ENCODE measurements around the gene KDR. TPM values are rescaled to one million over a fixed set of nuclear protein-coding genes. Genes with fewer than 3 reads are reported as not detected.

KDR gene
- total and polyA plus RNA-seq, 11 donors = 7.7 to 51.0 (median 32.0) TPM

GRCh38 chr4:55098456-55099204 is 26.8 kb downstream of the KDR start:
- no peak overlapping the region for H3K4me3 ChIP-seq
- no peaks in the 10 kb centered on the region for H3K9me3 ChIP-seq
- no peak for ATAC-seq
- DNase-seq = no peak
- intact Hi-C loops (cut with DNase I) = loop anchor here in 1 of 10 donors (10.0 kb wide), 1 partner anchor 94 kb away; no protein-coding TSS in a partner anchor
- TF ChIP-seq CTCF (IDR thresholded peaks at IDR 0.05) (no peak), POLR2A (IDR thresholded peaks at IDR 0.05) (no peak)
- no peaks in the 10 kb centered on the region for H3K27me3 ChIP-seq
- H3K27ac ChIP-seq = no peak overlapping the region
- H3K36me3 ChIP-seq = peaks cover 0 to 87% (median 10%) of the 10 kb centered on the region in 9 donors
- 90 to 91% (median 91%) methylated on average over 10 of the region's 10 CpGs for WGBS, 4 donors
- H3K4me1 ChIP-seq = peaks cover 0 to 7% (median 0%) of the 10 kb centered on the region in 12 donors

DNA sequence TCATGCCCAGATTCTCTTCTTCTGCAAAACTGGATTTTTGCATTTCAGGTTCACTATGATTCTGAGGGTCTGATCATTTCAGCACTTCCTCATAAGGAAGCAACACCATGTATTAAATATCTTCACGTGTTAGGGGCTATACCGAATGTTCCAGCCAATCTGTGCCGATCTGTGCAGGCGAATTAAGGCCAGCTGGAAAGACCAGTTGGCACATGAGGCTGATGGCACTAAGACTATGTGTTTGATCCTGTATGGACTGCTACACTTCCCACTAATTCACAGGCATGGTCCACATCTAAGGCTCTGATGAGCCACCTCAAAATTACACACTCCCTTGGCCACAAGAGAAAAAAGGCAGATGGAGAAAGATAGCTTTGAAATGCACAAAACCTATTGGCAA is 28.8 kb downstream of the KDR start:
- no peak for TF ChIP-seq CTCF (IDR thresholded peaks at IDR 0.05)
- TF ChIP-seq POLR2A (IDR thresholded peaks at IDR 0.05) = no peak
- Histone ChIP-seq H3K27me3 (no peaks in the 10 kb centered on the region), H3K9me3 (no peaks in the 10 kb centered on the region), H3K36me3 (peaks cover 0 to 83% (median 9%) of the 10 kb centered on the region in 9 donors), H3K4me1 (peaks cover 0 to 23% (median 10%) of the 10 kb centered on the region in 12 donors), H3K4me3 (no peak overlapping the region), H3K27ac (no peak overlapping the region)
- intact Hi-C loops (cut with DNase I) = loop anchor here in 1 of 10 donors (10.0 kb wide), 1 partner anchor 92 kb away; no protein-coding TSS in a partner anchor
- DNase-seq = no peak
- 81 to 89% (median 86%) methylated on average over 4 of the region's 4 CpGs for WGBS, 4 donors
- ATAC-seq = no peak

- no peaks in the 10 kb centered on the region for H3K27me3 ChIP-seq
- no peak for TF ChIP-seq POLR2A (IDR thresholded peaks at IDR 0.05)
- TF ChIP-seq CTCF (IDR thresholded peaks at IDR 0.05) = no peak
- no peak for DNase-seq
- no peak overlapping the region for H3K4me3 ChIP-seq
- ATAC-seq = no peak
- H3K9me3 ChIP-seq = no peaks in the 10 kb centered on the region
- H3K4me1 ChIP-seq = peaks cover 0 to 28% (median 14%) of the 10 kb centered on the region in 12 donors
- 75 to 91% (median 84%) methylated on average over 3 of the region's 3 CpGs for WGBS, 4 donors
- H3K27ac ChIP-seq = no peak overlapping the region
- intact Hi-C loops (cut with DNase I) = loop anchor here in 1 of 10 donors (10.0 kb wide), 1 partner anchor 91 kb away; no protein-coding TSS in a partner anchor
- H3K36me3 ChIP-seq = peaks cover 0 to 81% (median 9%) of the 10 kb centered on the region in 9 donors
These were observed 29.4 kb downstream of the KDR start for GRCh38 chr4:55096045-55096444.

- H3K36me3 ChIP-seq = peaks cover 0 to 78% (median 8%) of the 10 kb centered on the region in 9 donors
- no peaks in the 10 kb centered on the region for H3K9me3 ChIP-seq
- intact Hi-C loops (cut with DNase I) = loop anchor here in 1 of 10 donors (10.0 kb wide), 1 partner anchor 88 kb away; no protein-coding TSS in a partner anchor
- peak overlapping the region in 1 of 12 donors; percentile 15 for H3K27ac ChIP-seq
- H3K4me1 ChIP-seq = peaks cover 0 to 61% (median 29%) of the 10 kb centered on the region in 12 donors
- no peak overlapping the region for H3K4me3 ChIP-seq
- 81 to 97% (median 92%) methylated on average over 2 of the region's 2 CpGs for WGBS, 4 donors
- no peak for DNase-seq
- no peak for ATAC-seq
- TF ChIP-seq CTCF (IDR thresholded peaks at IDR 0.05) (no peak), POLR2A (IDR thresholded peaks at IDR 0.05) (no peak)
- H3K27me3 ChIP-seq = no peaks in the 10 kb centered on the region
These were observed 32.9 kb downstream of the KDR start for GRCh38 chr4:55092504-55092903.

Measured in heart left ventricle (tissue), 16 donors.